Stimulated activated memory B cell treated with anti-CD40 and anti-IgM and Interleukin-4, amounts not matched to agents 10 μg/mL and 1 μg/mL and 100 μg/mL, for 72 hours (primary cell): Measurements from ENCODE around the gene SMAD9.
"Not testable (repeated sequence)": the region's sequence is repeated elsewhere in the genome, so short reads cannot be mapped to it uniquely, and the experiment has no call there.

Experiments used
- ATAC-seq: fragments of 150-1000 bp; cut with Tn5 transposase; 2 replicates; pipeline ENCODE4 v1.10.0; 2021
- H3K27ac Mint-ChIP-seq: one replicate; pipeline ENCODE4 v1.8.0; 2022; ENCODE audit warnings: mild to moderate bottlenecking, mixed read lengths
- H3K27me3 Mint-ChIP-seq: one replicate; pipeline ENCODE4 v1.8.0; 2022; ENCODE audit warnings: mixed read lengths
- H3K36me3 Mint-ChIP-seq: one replicate; pipeline ENCODE4 v1.8.0; 2022; ENCODE audit warnings: mixed read lengths
- H3K4me1 Mint-ChIP-seq: one replicate; pipeline ENCODE4 v1.8.0; 2022; ENCODE audit warnings: mixed read lengths
- H3K4me3 Mint-ChIP-seq: one replicate; pipeline ENCODE4 v1.8.0; 2022; ENCODE audit warnings: mild to moderate bottlenecking, moderate library complexity, mixed read lengths
- H3K9me3 Mint-ChIP-seq: one replicate; pipeline ENCODE4 v1.8.0; 2022; ENCODE audit warnings: mixed read lengths

Gene SMAD9

GRCh38 chr13:36887758-36888521, 32.1 kb downstream of the SMAD9 start:
- no peaks in the 10 kb centered on the region for H3K36me3 Mint-ChIP-seq
- no peak overlapping the region for H3K27ac Mint-ChIP-seq
- ATAC-seq = no peak
- H3K4me3 Mint-ChIP-seq = no peak overlapping the region
- peaks cover 19% of the 10 kb centered on the region for H3K27me3 Mint-ChIP-seq
- H3K9me3 Mint-ChIP-seq = peaks cover 5% of the 10 kb centered on the region
- H3K4me1 Mint-ChIP-seq = no peaks in the 10 kb centered on the region

GRCh38 chr13:36885901-36886300, 34.1 kb downstream of the SMAD9 start:
- no peak overlapping the region for H3K4me3 Mint-ChIP-seq
- H3K4me1 Mint-ChIP-seq = no peaks in the 10 kb centered on the region
- no peak overlapping the region for H3K27ac Mint-ChIP-seq

GRCh38 chr13:36884235-36884634, 35.8 kb downstream of the SMAD9 start:
- Mint-ChIP-seq H3K4me3 (no peak overlapping the region), H3K27ac (no peak overlapping the region), H3K36me3 (no peaks in the 10 kb centered on the region), H3K9me3 (peaks cover 5% of the 10 kb centered on the region), H3K27me3 (peaks cover 19% of the 10 kb centered on the region), H3K4me1 (no peaks in the 10 kb centered on the region)
- no peak for ATAC-seq

More at GRCh38 chr13:36885901-36886300, 34.1 kb downstream of the SMAD9 start:
- H3K9me3 Mint-ChIP-seq = peaks cover 5% of the 10 kb centered on the region
- peaks cover 19% of the 10 kb centered on the region for H3K27me3 Mint-ChIP-seq
- no peak for ATAC-seq
- no peaks in the 10 kb centered on the region for H3K36me3 Mint-ChIP-seq

- peaks cover 19% of the 10 kb centered on the region for H3K27me3 Mint-ChIP-seq
- no peak for ATAC-seq
- no peak overlapping the region for H3K27ac Mint-ChIP-seq
- no peak overlapping the region for H3K4me3 Mint-ChIP-seq
- peaks cover 5% of the 10 kb centered on the region for H3K9me3 Mint-ChIP-seq
- no peaks in the 10 kb centered on the region for H3K36me3 Mint-ChIP-seq
- no peaks in the 10 kb centered on the region for H3K4me1 Mint-ChIP-seq
Observed at GRCh38 chr13:36883824-36884223, 36.2 kb downstream of the SMAD9 start.

GRCh38 chr13:36883392-36883791, 36.6 kb downstream of the SMAD9 start:
- not testable (repeated sequence) for H3K36me3 Mint-ChIP-seq, H3K4me1 Mint-ChIP-seq, H3K9me3 Mint-ChIP-seq, ATAC-seq, H3K27ac Mint-ChIP-seq, H3K4me3 Mint-ChIP-seq
- H3K27me3 Mint-ChIP-seq = peaks cover 19% of the 10 kb centered on the region

GRCh38 chr13:36882829-36883390, 37.1 kb downstream of the SMAD9 start:
- H3K36me3 Mint-ChIP-seq = no peaks in the 10 kb centered on the region
- H3K27ac Mint-ChIP-seq = no peak overlapping the region
- peaks cover 18% of the 10 kb centered on the region for H3K27me3 Mint-ChIP-seq
- H3K4me1 Mint-ChIP-seq = no peaks in the 10 kb centered on the region
- ATAC-seq = no peak
- no peak overlapping the region for H3K4me3 Mint-ChIP-seq
- peaks cover 5% of the 10 kb centered on the region for H3K9me3 Mint-ChIP-seq

- Mint-ChIP-seq H3K4me1 (no peaks in the 10 kb centered on the region), H3K4me3 (no peak overlapping the region), H3K27ac (no peak overlapping the region), H3K36me3 (no peaks in the 10 kb centered on the region), H3K27me3 (no peaks in the 10 kb centered on the region), H3K9me3 (no peaks in the 10 kb centered on the region)
- no peak for ATAC-seq
Observed at GRCh38 chr13:36880961-36881360, 39.1 kb downstream of the SMAD9 start.

GRCh38 chr13:36879218-36879938, 40.7 kb downstream of the SMAD9 start:
- H3K36me3 Mint-ChIP-seq = no peaks in the 10 kb centered on the region
- H3K27me3 Mint-ChIP-seq = peaks cover 3% of the 10 kb centered on the region
- H3K9me3 Mint-ChIP-seq = no peaks in the 10 kb centered on the region
- H3K4me3 Mint-ChIP-seq = no peak overlapping the region
- no peaks in the 10 kb centered on the region for H3K4me1 Mint-ChIP-seq
- ATAC-seq = no peak
- no peak overlapping the region for H3K27ac Mint-ChIP-seq

GRCh38 chr13:36875961-36876360, 44.1 kb downstream of the SMAD9 start:
- ATAC-seq = no peak
- no peaks in the 10 kb centered on the region for H3K36me3 Mint-ChIP-seq
- peaks cover 9% of the 10 kb centered on the region for H3K27me3 Mint-ChIP-seq
- H3K9me3 Mint-ChIP-seq = no peaks in the 10 kb centered on the region
- H3K27ac Mint-ChIP-seq = no peak overlapping the region
- H3K4me1 Mint-ChIP-seq = no peaks in the 10 kb centered on the region
- H3K4me3 Mint-ChIP-seq = no peak overlapping the region

- no peaks in the 10 kb centered on the region for H3K4me1 Mint-ChIP-seq
- no peaks in the 10 kb centered on the region for H3K36me3 Mint-ChIP-seq
- peaks cover 9% of the 10 kb centered on the region for H3K27me3 Mint-ChIP-seq
- H3K4me3 Mint-ChIP-seq = no peak overlapping the region
- ATAC-seq = no peak
- no peaks in the 10 kb centered on the region for H3K9me3 Mint-ChIP-seq
- H3K27ac Mint-ChIP-seq = no peak overlapping the region
Observed at GRCh38 chr13:36875431-36875830, 44.6 kb downstream of the SMAD9 start.

- Mint-ChIP-seq H3K27me3 (peaks cover 20% of the 10 kb centered on the region), H3K36me3 (no peaks in the 10 kb centered on the region), H3K4me1 (no peaks in the 10 kb centered on the region), H3K9me3 (no peaks in the 10 kb centered on the region), H3K4me3 (no peak overlapping the region), H3K27ac (no peak overlapping the region)
- ATAC-seq = no peak
Observed at GRCh38 chr13:36872621-36873020, 47.4 kb downstream of the SMAD9 start.

GRCh38 chr13:36870050-36870692, 49.9 kb downstream of the SMAD9 start:
- Mint-ChIP-seq H3K27me3 (peaks cover 24% of the 10 kb centered on the region), H3K9me3 (no peaks in the 10 kb centered on the region), H3K4me3 (no peak overlapping the region), H3K36me3 (no peaks in the 10 kb centered on the region), H3K4me1 (no peaks in the 10 kb centered on the region), H3K27ac (no peak overlapping the region)
- ATAC-seq = no peak

GRCh38 chr13:36866232-36866631, 53.8 kb downstream of the SMAD9 start:
- H3K4me3 Mint-ChIP-seq = no peak overlapping the region
- H3K36me3 Mint-ChIP-seq = no peaks in the 10 kb centered on the region
- no peaks in the 10 kb centered on the region for H3K4me1 Mint-ChIP-seq
- no peaks in the 10 kb centered on the region for H3K9me3 Mint-ChIP-seq
- H3K27ac Mint-ChIP-seq = no peak overlapping the region
- peaks cover 45% of the 10 kb centered on the region for H3K27me3 Mint-ChIP-seq
- ATAC-seq = no peak

- Mint-ChIP-seq H3K36me3 (no peaks in the 10 kb centered on the region), H3K9me3 (no peaks in the 10 kb centered on the region), H3K4me1 (no peaks in the 10 kb centered on the region), H3K4me3 (no peak overlapping the region), H3K27me3 (peaks cover 45% of the 10 kb centered on the region), H3K27ac (no peak overlapping the region)
- no peak for ATAC-seq
Observed at GRCh38 chr13:36865265-36865664, 54.8 kb downstream of the SMAD9 start.

GRCh38 chr13:36862722-36863121, 57.3 kb downstream of the SMAD9 start:
- ATAC-seq = no peak
- Mint-ChIP-seq H3K4me1 (no peaks in the 10 kb centered on the region), H3K4me3 (no peak overlapping the region), H3K27ac (no peak overlapping the region), H3K9me3 (no peaks in the 10 kb centered on the region), H3K27me3 (peaks cover 34% of the 10 kb centered on the region), H3K36me3 (no peaks in the 10 kb centered on the region)
